HepG2 (cell line): Measurements from ENCODE around the gene DSE. TPM values are rescaled to one million over a fixed set of nuclear protein-coding genes. Genes with fewer than 3 reads are reported as not detected.

ENCODE experiments used
- ATAC-seq: fragments of 200-7000 bp; cut with Tn5 transposase; 3 replicates; pipeline ENCODE4 v1.9.1; 2020; ENCODE audit warnings: mild to moderate bottlenecking, moderate library complexity
- BruUV-seq: library from RNA; stranded (reverse); fragments of 400-500 nt; replicated peaks from 2 replicates; lab custom pipeline; 2021; lab: Mats Ljungman, UMichigan
- CTCF ChIA-PET: fragments of 300-600 bp; formaldehyde crosslinking; extraction: SDS; loops from one replicate; lab custom pipeline; 2021; ENCODE audit warnings: low total read pairs, inconsistent platforms, low intra/inter-chr PET ratio; lab: Yijun Ruan, JAX
- POLR2A ChIA-PET: fragments of 350-600 bp; sonication (Branson Sonifier 250); formaldehyde crosslinking; loops from one replicate; lab custom pipeline; 2020; ENCODE audit warnings: antibody characterized with exemption, inconsistent platforms; lab: Yijun Ruan, JAX
- DNase-seq: peaks from one replicate; pipeline ENCODE4 v3.0.0-alpha.2; 2015; ENCODE audit warnings: low spot score
- FAIRE-seq: peaks from 3 replicates; lab custom pipeline; 2011; peaks lifted over from hg19 to GRCh38; lab: Jason Lieb, UNC
- H2AFZ ChIP-seq: one replicate; pipeline ENCODE4 v1.6.1; 2011; ENCODE audit warnings: low read length, inconsistent platforms
- H3K27ac ChIP-seq: fragments of 300-600 bp; 3 replicates; pipeline ENCODE4 v1.8.0; 2011; ENCODE audit warnings: mixed run types, mild to moderate bottlenecking, mixed read lengths, low read length, inconsistent platforms; ENCODE audit not compliant: insufficient read depth; ENCODE audit errors: extremely low read length
- H3K27me3 ChIP-seq, 2 experiments: fragments of 200-600 bp in 1 of 2; 2 replicates in 1 of 2; 3 replicates in 1 of 2; pipeline versions ENCODE4 v1.6.0 to v1.8.0; 2011; ENCODE audit warnings: low read length in 2 of 2, mild to moderate bottlenecking in 2 of 2, moderate library complexity in 2 of 2, inconsistent platforms in 1 of 2; ENCODE audit not compliant: insufficient read depth in 2 of 2, control insufficient read depth in 1 of 2
- H3K36me3 ChIP-seq, 2 experiments: fragments of 200-600 bp in 1 of 2; replicated peaks in 1 of 2; 2 replicates in 1 of 2; 3 replicates in 1 of 2; pipeline versions ENCODE4 v1.5.1 to v1.8.0; 2011; ENCODE audit warnings: low read length in 2 of 2, inconsistent platforms in 1 of 2; ENCODE audit not compliant: insufficient read depth in 2 of 2, control insufficient read depth in 1 of 2
- H3K4me1 ChIP-seq: 2 replicates; pipeline ENCODE4 v1.5.1; 2012; ENCODE audit warnings: low read length, inconsistent platforms; ENCODE audit not compliant: insufficient read depth
- H3K4me2 ChIP-seq: 2 replicates; pipeline ENCODE4 v1.6.0; 2011; ENCODE audit warnings: low read depth, low read length, inconsistent platforms
- H3K4me3 ChIP-seq, 3 experiments: fragments of 200-600 bp in 1 of 3; sonication (generic), shearing (Covaris generic) in 1 of 3; replicated peaks in 1 of 3; 2 replicates each; pipeline ENCODE4 v1.5.1; 2011 to 2016; ENCODE audit warnings: low read length in 3 of 3, inconsistent platforms in 2 of 3, low read depth in 2 of 3, mild to moderate bottlenecking in 2 of 3, control low read depth in 1 of 3, mixed read lengths in 1 of 3; ENCODE audit not compliant: insufficient read depth in 1 of 3
- H3K79me2 ChIP-seq: one replicate; pipeline ENCODE4 v1.6.1; 2011; ENCODE audit warnings: low read length, inconsistent platforms; ENCODE audit not compliant: insufficient read depth
- H3K9ac ChIP-seq: 2 replicates; pipeline ENCODE4 v1.6.0; 2011; ENCODE audit warnings: mild to moderate bottlenecking, low read depth, low read length, inconsistent platforms; ENCODE audit not compliant: insufficient read depth
- H3K9me3 ChIP-seq: 2 replicates; pipeline ENCODE4 v1.5.1; 2012; ENCODE audit warnings: mild to moderate bottlenecking, low read length
- H4K20me1 ChIP-seq: 2 replicates; pipeline ENCODE4 v1.6.0; 2011; ENCODE audit warnings: inconsistent platforms, mild to moderate bottlenecking, low read length, moderate library complexity; ENCODE audit not compliant: insufficient read depth
- EP300 ChIP-seq, 3 experiments: sonication (generic) in 1 of 3; formaldehyde crosslinking in 1 of 3; IDR thresholded peaks; 2 replicates each; pipeline versions ENCODE4 v1.5.1 to v1.6.1; 2011 to 2020; ENCODE audit warnings: low read depth in 2 of 3, low read length in 2 of 3, borderline replicate concordance in 1 of 3, improper control_type of control experiment in 1 of 3, mild to moderate bottlenecking in 1 of 3, missing genetic modification reagents in 1 of 3, moderate library complexity in 1 of 3
- GFI1 ChIP-seq: sonication (generic); formaldehyde crosslinking; IDR thresholded peaks from 2 replicates; pipeline ENCODE4 v1.5.0; 2020; ENCODE audit warnings: missing genetic modification reagents, mild to moderate bottlenecking, borderline replicate concordance
- GLI4 ChIP-seq: sonication (generic); formaldehyde crosslinking; IDR thresholded peaks from 2 replicates; pipeline ENCODE4 v1.5.1; 2020; ENCODE audit warnings: missing genetic modification reagents, mild to moderate bottlenecking, moderate library complexity, borderline replicate concordance
- HOMEZ ChIP-seq: IDR thresholded peaks from 2 replicates; pipeline ENCODE4 v1.6.1; 2016; ENCODE audit warnings: low read depth
- ISL2 ChIP-seq: sonication (generic); formaldehyde crosslinking; IDR thresholded peaks from 2 replicates; pipeline ENCODE4 v1.5.0; 2020; ENCODE audit warnings: missing genetic modification reagents
- MEIS1 ChIP-seq: sonication (generic); formaldehyde crosslinking; IDR thresholded peaks from 2 replicates; pipeline ENCODE4 v1.9.0; 2021; ENCODE audit warnings: mild to moderate bottlenecking, missing genetic modification reagents, moderate library complexity, borderline replicate concordance
- NR2C2 ChIP-seq: sonication (generic); formaldehyde crosslinking; IDR thresholded peaks from 2 replicates; pipeline ENCODE4 v1.4.0; 2020; ENCODE audit warnings: missing genetic modification reagents, mild to moderate bottlenecking, moderate library complexity, borderline replicate concordance
- SATB2 ChIP-seq: sonication (generic); formaldehyde crosslinking; IDR thresholded peaks from 2 replicates; pipeline ENCODE4 v1.5.0; 2020; ENCODE audit warnings: missing genetic modification reagents
- TFDP1 ChIP-seq: IDR thresholded peaks from 2 replicates; pipeline ENCODE4 v1.6.1; 2016; ENCODE audit warnings: missing compliant biosample characterization, missing genetic modification reagents, borderline replicate concordance
- ZBTB20 ChIP-seq: sonication (generic); formaldehyde crosslinking; IDR thresholded peaks from 2 replicates; pipeline ENCODE4 v1.8.1; 2023; ENCODE audit warnings: missing genetic modification reagents, low read depth, mild to moderate bottlenecking, borderline replicate concordance
- ZNF335 ChIP-seq: sonication (generic); formaldehyde crosslinking; IDR thresholded peaks from 2 replicates; pipeline ENCODE4 v1.4.0; 2020; ENCODE audit warnings: missing genetic modification reagents
- ZNF710 ChIP-seq: sonication (generic); formaldehyde crosslinking; IDR thresholded peaks from 2 replicates; pipeline ENCODE4 v1.5.0; 2020; ENCODE audit warnings: mild to moderate bottlenecking, missing genetic modification reagents, borderline replicate concordance
- WGBS: methylation state at CpG from one replicate; pipeline ENCODE4 v1.1.6; 2017; ENCODE audit warnings: low lambda C conversion rate; 5-methylcytosine and 5-hydroxymethylcytosine counted together
- in situ Hi-C: cut with HindIII; loops from 2 replicates; pipeline ENCODE4 v1.10.0; 2017; ENCODE audit warnings: low pct_unique_long_range_greater_than_20kb; ENCODE audit not compliant: extremely low pct_ligation_motif_present
- intact Hi-C: fragments of 100-400 bp; cut with micrococcal nuclease; formaldehyde crosslinking; loops from one replicate; pipeline ENCODE4 v1.10.0; 2022; ENCODE audit not compliant: unreplicated experiment
- polyA plus RNA-seq, 8 experiments: library from polyadenylated mRNA; depleted of rRNA in 3 of 8; stranded (reverse) in 7 of 8; unstranded in 1 of 8; fragments of >200 nt; fragmentation: Illumina TruSeq in 4 of 8; extraction: Trizol in 4 of 8; gene quantifications; 2 replicates each; pipeline versions ENCODE4 v1.2.1 to v1.2.3, GENCODE V29; 2011 to 2016; ENCODE audit warnings: low read depth in 4 of 8, missing spikeins in 1 of 8, mixed read lengths in 1 of 8; ENCODE audit not compliant: insufficient read depth in 1 of 8
- total RNA-seq, 5 experiments: library from RNA; depleted of rRNA; stranded (reverse); fragments of >200 nt; fragmentation: Illumina TruSeq; extraction: Trizol; gene quantifications; 2 replicates each; pipeline ENCODE4 v1.2.3, GENCODE V29; 2016; ENCODE audit warnings: low read depth in 1 of 5

DSE gene
- total and polyA plus RNA-seq, 2 of the 13 experiments (the other 11 are each of a cell fraction or from before 2014, with no cell fraction given): 2.6 to 4.6 TPM

- Histone ChIP-seq H3K9ac (no peak overlapping the region), H2AFZ (no peak overlapping the region), H3K27me3 (no peaks in the 10 kb centered on the region), H3K4me2 (no peak overlapping the region), H3K36me3 (no peaks in the 10 kb centered on the region), H4K20me1 (no peaks in the 10 kb centered on the region), H3K4me3 (no peak overlapping the region), H3K4me1 (no peaks in the 10 kb centered on the region), H3K27ac (no peak overlapping the region), H3K79me2 (no peaks in the 10 kb centered on the region), H3K9me3 (no peaks in the 10 kb centered on the region)
- ChIA-PET CTCF (no interaction called here), POLR2A (no interaction called here)
- 92% methylated on average over 1 of the region's 1 CpG for WGBS
- in situ Hi-C loops (no loop called here), intact Hi-C loops (no loop called here)
- no peak for ATAC-seq
- TF ChIP-seq GLI4 (CRISPR knock-in tag): no peak
- no peak for TF ChIP-seq GFI1
- no peak for TF ChIP-seq NR2C2 (CRISPR knock-in tag)
- no peak for TF ChIP-seq ISL2 (CRISPR knock-in tag)
- no peak for TF ChIP-seq ZBTB20 (CRISPR knock-in tag)
- TF ChIP-seq TFDP1 (CRISPR knock-in tag): no peak
- no peak for TF ChIP-seq ZNF335 (CRISPR knock-in tag)
- DNase-seq: no peak
- BruUV-seq: no TSS peak
- no peak for FAIRE-seq
Observed at GRCh38 chr6:116359131-116359530, 11.6 kb upstream of the DSE start.

GRCh38 chr6:116359835-116360234 lies 10.9 kb upstream of the DSE start:
- TF ChIP-seq SATB2 (CRISPR knock-in tag) (no peak), GLI4 (CRISPR knock-in tag) (no peak), ZNF710 (CRISPR knock-in tag) (no peak), HOMEZ (CRISPR knock-in tag) (no peak), MEIS1 (no peak), EP300 (IDR thresholded peaks at IDR 0.05; ENCODE audit: low read depth in 2 of 2, low read length in 2 of 2) (no peak), EP300 (CRISPR knock-in tag; IDR thresholded peaks at IDR 0.05; ENCODE audit: borderline replicate concordance) (no peak)
- H3K4me1 ChIP-seq: no peaks in the 10 kb centered on the region
- H3K27me3 ChIP-seq: no peaks in the 10 kb centered on the region
- WGBS: 71% methylated on average over 2 of the region's 2 CpGs
- no peak overlapping the region for H2AFZ ChIP-seq
- no peaks in the 10 kb centered on the region for H3K9me3 ChIP-seq
- ChIA-PET POLR2A (no interaction called here), CTCF (no interaction called here)
- no TSS peak for BruUV-seq
- H3K36me3 ChIP-seq: no peaks in the 10 kb centered on the region
- no peak overlapping the region for H3K9ac ChIP-seq
- H3K79me2 ChIP-seq: no peaks in the 10 kb centered on the region
- intact Hi-C loops (no loop called here), in situ Hi-C loops (no loop called here)
- no peaks in the 10 kb centered on the region for H4K20me1 ChIP-seq
- H3K4me3 ChIP-seq: no peak overlapping the region
- no peak overlapping the region for H3K4me2 ChIP-seq
- FAIRE-seq (no peak), ATAC-seq (no peak), DNase-seq (no peak)
- no peak overlapping the region for H3K27ac ChIP-seq
